DND-41 (cell line): ENCODE data around the gene ADAMTS13.

Experiments
- ATAC-seq: fragments of 200-7000 bp; cut with Tn5 transposase; 3 replicates; pipeline ENCODE4 v1.9.1; 2021; ENCODE audit warnings: low read depth; ENCODE audit not compliant: insufficient read depth
- DNase-seq: peaks from one replicate; pipeline ENCODE4 v3.0.0-alpha.2; 2020
- H2AFZ ChIP-seq: 2 replicates; pipeline ENCODE4 v1.6.0; 2012; ENCODE audit warnings: low read depth, low read length
- H3K27ac ChIP-seq: 2 replicates; pipeline ENCODE4 v1.5.1; 2012; ENCODE audit warnings: low read length, inconsistent platforms
- H3K27me3 ChIP-seq: fragments of 200-600 bp; sonication (generic); 2 replicates; pipeline ENCODE4 v1.6.0; 2012; ENCODE audit warnings: low read length, mild to moderate bottlenecking, inconsistent platforms; ENCODE audit not compliant: insufficient read depth, poor library complexity
- H3K36me3 ChIP-seq: 2 replicates; pipeline ENCODE4 v1.5.1; 2012; ENCODE audit warnings: low read length, inconsistent platforms; ENCODE audit not compliant: insufficient read depth
- H3K4me1 ChIP-seq: 2 replicates; pipeline ENCODE4 v1.5.1; 2012; ENCODE audit warnings: mild to moderate bottlenecking, low read length; ENCODE audit not compliant: insufficient read depth
- H3K4me2 ChIP-seq: 2 replicates; pipeline ENCODE4 v1.6.0; 2012; ENCODE audit warnings: mild to moderate bottlenecking, moderate library complexity, low read length, inconsistent platforms; ENCODE audit not compliant: insufficient read depth
- H3K4me3 ChIP-seq, 2 experiments: fragments of 200-600 bp in 1 of 2; shearing (Covaris generic) in 1 of 2; 2 replicates each; pipeline ENCODE4 v1.5.1; 2012 to 2016; ENCODE audit warnings: inconsistent platforms in 2 of 2, low read length in 2 of 2, mild to moderate bottlenecking in 2 of 2, low read depth in 1 of 2, moderate library complexity in 1 of 2
- H3K79me2 ChIP-seq: 2 replicates; pipeline ENCODE4 v1.6.0; 2012; ENCODE audit warnings: low read length, inconsistent platforms; ENCODE audit not compliant: insufficient read depth
- H3K9ac ChIP-seq: 2 replicates; pipeline ENCODE4 v1.6.0; 2012; ENCODE audit warnings: low read depth, mild to moderate bottlenecking, inconsistent platforms, low read length, moderate library complexity
- H3K9me3 ChIP-seq: 2 replicates; pipeline ENCODE4 v1.5.1; 2012; ENCODE audit warnings: low read length, moderate library complexity, mild to moderate bottlenecking, inconsistent platforms; ENCODE audit not compliant: insufficient read depth, severe bottlenecking
- H4K20me1 ChIP-seq: 2 replicates; pipeline ENCODE4 v1.6.0; 2012; ENCODE audit warnings: low read length; ENCODE audit not compliant: insufficient read depth
- CTCF ChIP-seq: IDR thresholded peaks from 2 replicates; pipeline ENCODE4 v1.5.1; 2012; ENCODE audit warnings: borderline replicate concordance, low read length, moderate library complexity, mild to moderate bottlenecking; ENCODE audit not compliant: poor library complexity, severe bottlenecking; ENCODE audit errors: extremely low read depth
- EZH2 ChIP-seq: IDR thresholded peaks from 3 replicates; pipeline ENCODE4 v1.6.1; 2012; ENCODE audit warnings: borderline replicate concordance, low read depth, mild to moderate bottlenecking, moderate library complexity, low read length, inconsistent platforms; ENCODE audit not compliant: severe bottlenecking

The ADAMTS13 gene

GRCh38 chr9:133415170-133415569, 7.0 kb upstream of the ADAMTS13 start:
- peaks cover 24% of the 10 kb centered on the region; the same call in 1 of the 2 replicates for H4K20me1 ChIP-seq
- DNase-seq (no peak), ATAC-seq (no peak)
- no peak overlapping the region for H3K9ac ChIP-seq
- H3K27ac ChIP-seq = no peak overlapping the region
- TF ChIP-seq CTCF (no peak), EZH2 (no peak)
- H3K9me3 ChIP-seq = no peaks in the 10 kb centered on the region
- H3K36me3 ChIP-seq = peaks cover 60% of the 10 kb centered on the region
- no peaks in the 10 kb centered on the region for H3K27me3 ChIP-seq
- H3K4me3 ChIP-seq = no peak overlapping the region; a peak in 1 of 4 replicates
- no peak overlapping the region for H2AFZ ChIP-seq
- H3K4me2 ChIP-seq = peak overlapping the region; percentile 93; the same call in 1 of the 2 replicates
- H3K79me2 ChIP-seq = peaks cover 47% of the 10 kb centered on the region
- peaks cover 38% of the 10 kb centered on the region for H3K4me1 ChIP-seq

GRCh38 chr9:133417541-133418461, 4.4 kb upstream of the ADAMTS13 start, which contains the start of gene REXO4:
Gene REXO4 (minus strand): TSS chr9:133418010. CDS start chr9:133417844, 166 bp downstream.
- DNase-seq = peak; percentile 89
- H3K9ac ChIP-seq = peak within 1 kb of the TSS; percentile 82
- peak within 1 kb of the TSS; percentile 96 for H2AFZ ChIP-seq
- ATAC-seq = peak; percentile 91
- H3K9me3 ChIP-seq = no peaks in the 10 kb centered on the region
- peaks cover 38% of the 10 kb centered on the region for H3K4me1 ChIP-seq
- peaks cover 47% of the 10 kb centered on the region for H3K79me2 ChIP-seq
- H3K27ac ChIP-seq = peak within 1 kb of the TSS; percentile 96
- peak within 1 kb of the TSS; percentile 93 for H3K4me2 ChIP-seq
- TF ChIP-seq EZH2 = no peak
- TF ChIP-seq CTCF = no peak
- peaks cover 37% of the 10 kb centered on the region for H3K36me3 ChIP-seq
- no peaks in the 10 kb centered on the region for H3K27me3 ChIP-seq
- peaks cover 18% of the 10 kb centered on the region; the same call in 1 of the 2 replicates for H4K20me1 ChIP-seq
- H3K4me3 ChIP-seq = peak within 1 kb of the TSS; percentile 81 to 94

- peak overlapping the region; percentile 82 for H3K9ac ChIP-seq
- no peaks in the 10 kb centered on the region for H3K27me3 ChIP-seq
- peak overlapping the region; percentile 93 for H3K4me2 ChIP-seq
- ATAC-seq (no peak), DNase-seq (no peak)
- H3K27ac ChIP-seq = no peak overlapping the region
- H3K4me3 ChIP-seq = peak overlapping the region in 1 of 2 experiments; percentile 81; a peak in 2 of 4 replicates
- H4K20me1 ChIP-seq = peaks cover 17% of the 10 kb centered on the region; the same call in 1 of the 2 replicates
- H2AFZ ChIP-seq = no peak overlapping the region
- peaks cover 25% of the 10 kb centered on the region for H3K36me3 ChIP-seq
- H3K4me1 ChIP-seq = peaks cover 38% of the 10 kb centered on the region
- TF ChIP-seq EZH2 = no peak
- no peak for TF ChIP-seq CTCF
- peaks cover 39% of the 10 kb centered on the region for H3K79me2 ChIP-seq
- no peaks in the 10 kb centered on the region for H3K9me3 ChIP-seq
Measured at GRCh38 chr9:133419005-133419404, 3.2 kb upstream of the ADAMTS13 start.
